HL-60/S4 (cell line): ENCODE measurements around the gene SH2D3C.

Experiments used
- in situ Hi-C: fragments of 300-500 bp; cut with MboI; formaldehyde crosslinking; loops from 2 replicates; pipeline ENCODE4 v1.14.3; 2022; ENCODE audit warnings: low sequenced_read_pairs

The SH2D3C gene

DNA sequence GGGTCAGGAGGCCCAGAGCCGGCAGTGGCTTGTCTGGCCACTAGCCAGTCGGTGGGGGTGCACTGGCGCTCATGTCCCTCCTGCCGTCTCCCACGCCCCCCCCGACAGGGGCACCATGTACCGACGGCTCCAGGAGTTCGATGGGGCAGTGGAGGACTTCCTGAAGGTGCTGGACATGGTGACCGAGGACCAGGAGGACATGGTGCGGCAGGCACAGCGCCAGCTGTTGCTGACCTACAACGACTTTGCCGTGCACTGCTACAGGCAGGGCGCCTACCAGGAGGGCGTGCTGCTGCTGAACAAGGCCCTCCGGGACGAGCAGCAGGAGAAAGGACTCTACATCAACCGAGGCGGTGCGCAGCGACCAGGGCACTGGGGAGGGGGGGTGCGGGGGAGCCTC lies 54.5 kb downstream of the SH2D3C start:
- in situ Hi-C loops = no loop called here

DNA sequence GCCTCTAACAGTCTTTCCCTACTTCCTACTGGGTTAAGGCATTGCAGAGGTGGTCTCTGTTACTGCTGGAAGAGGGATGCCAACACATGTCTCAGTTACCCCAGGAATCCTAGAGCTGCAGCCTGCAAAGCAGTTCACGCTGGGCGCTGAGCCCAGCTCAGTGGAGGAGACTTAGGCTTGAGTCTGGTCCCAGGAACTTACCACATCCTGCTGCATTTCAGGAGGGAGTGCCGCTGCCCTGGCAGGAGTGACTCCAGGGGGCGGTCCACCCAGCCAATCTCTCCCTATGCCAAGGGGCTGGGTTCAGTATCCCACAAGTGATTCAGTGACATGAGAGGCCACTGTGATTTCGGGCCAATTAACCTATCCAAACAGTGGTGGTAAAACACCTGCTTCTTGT lies 55.0 kb downstream of the SH2D3C start:
- in situ Hi-C loops = no loop called here

DNA sequence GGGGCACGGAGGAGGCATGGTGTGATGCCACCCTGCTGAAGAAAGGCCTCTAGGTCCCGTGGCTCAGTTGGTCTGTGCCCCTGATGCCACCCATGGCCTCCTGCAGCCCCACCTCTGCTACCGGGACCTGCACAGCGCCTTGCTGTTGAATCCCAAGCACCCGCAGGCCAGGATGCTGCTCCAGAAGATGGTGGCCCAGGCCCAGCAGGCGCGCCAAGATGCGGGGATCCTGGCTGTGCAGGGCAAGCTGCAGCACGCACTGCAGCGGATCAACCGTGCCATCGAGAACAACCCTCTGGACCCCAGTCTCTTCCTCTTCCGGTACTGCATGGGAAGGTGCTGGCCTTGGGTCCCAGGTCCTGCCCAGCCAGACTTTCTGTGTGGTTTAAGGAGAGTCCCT lies 55.5 kb downstream of the SH2D3C start:
- in situ Hi-C loops = no loop called here

DNA sequence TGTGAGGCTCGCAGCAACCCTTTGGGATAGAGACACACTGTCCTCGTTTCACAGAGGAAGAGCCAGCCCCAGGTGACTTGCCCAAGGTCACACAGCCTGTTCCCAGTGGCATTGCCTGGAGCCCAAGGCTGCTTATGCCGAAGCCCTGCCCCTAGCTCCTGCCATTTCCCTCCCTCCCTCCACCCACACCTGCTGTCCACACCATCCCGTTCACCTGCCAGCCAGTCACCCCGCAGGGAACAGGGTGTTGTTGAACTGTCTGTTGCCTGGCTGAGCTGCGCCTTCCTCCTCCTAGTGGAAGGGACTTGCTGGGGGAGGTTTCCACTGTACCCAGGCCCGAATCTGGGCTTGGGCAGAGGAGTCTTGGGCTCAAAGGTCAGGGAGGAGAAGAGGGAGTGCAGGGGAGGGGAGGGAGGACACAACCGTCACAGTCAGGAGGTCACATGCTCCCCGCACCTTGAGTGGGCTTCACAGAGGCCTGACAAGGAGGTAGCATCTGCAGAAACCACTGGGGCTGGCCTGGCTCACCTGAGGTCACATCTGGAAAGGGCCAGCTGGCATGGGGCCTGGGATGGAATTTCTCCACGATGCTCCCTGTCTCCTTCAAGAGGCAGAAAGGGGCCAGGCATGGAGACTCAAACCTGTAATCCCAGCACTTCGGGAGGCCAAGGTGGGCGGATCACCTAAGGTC lies 56.3 kb downstream of the SH2D3C start:
- in situ Hi-C loops = no loop called here

DNA sequence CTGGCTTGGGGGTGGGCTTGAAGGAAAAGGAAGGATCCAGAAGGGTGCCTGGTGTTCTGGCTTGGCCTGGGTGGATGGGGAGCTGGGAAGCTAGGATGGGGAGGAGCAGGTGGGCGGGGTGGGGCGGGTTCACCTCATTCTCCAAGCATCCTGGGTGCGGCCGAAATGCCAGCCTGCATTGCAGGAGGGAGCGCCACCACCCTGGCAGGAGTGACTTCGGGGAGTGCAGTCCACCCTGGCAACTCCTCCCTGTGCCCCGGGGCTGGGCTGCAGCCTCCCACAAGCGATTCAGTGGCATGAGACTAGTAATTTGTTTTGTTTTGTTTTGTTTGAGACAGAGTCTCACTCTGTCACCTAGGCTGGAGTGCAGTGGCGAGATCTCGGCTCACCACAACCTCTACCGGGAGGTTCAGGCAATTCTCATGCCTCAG lies 57.1 kb downstream of the SH2D3C start:
- in situ Hi-C loops = no loop called here

DNA sequence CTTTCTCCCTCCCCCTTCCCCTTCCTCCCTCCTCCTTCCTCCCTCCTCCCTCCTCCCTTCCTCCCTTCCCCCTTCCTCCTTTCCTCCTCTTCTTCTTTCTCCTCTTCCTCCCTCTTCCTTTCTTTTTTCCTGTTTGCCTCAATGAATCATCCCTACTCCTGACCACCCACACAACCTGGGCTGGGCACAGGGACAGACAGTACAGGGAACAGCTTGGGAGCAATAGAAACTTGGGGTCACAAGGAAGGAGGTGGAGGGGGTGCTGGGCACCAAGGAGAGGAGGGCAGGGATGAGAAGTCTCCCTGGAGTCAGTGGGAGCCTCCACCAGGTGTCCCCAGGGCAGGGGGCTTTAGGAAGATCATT lies 57.6 kb downstream of the SH2D3C start:
- in situ Hi-C loops = no loop called here

DNA sequence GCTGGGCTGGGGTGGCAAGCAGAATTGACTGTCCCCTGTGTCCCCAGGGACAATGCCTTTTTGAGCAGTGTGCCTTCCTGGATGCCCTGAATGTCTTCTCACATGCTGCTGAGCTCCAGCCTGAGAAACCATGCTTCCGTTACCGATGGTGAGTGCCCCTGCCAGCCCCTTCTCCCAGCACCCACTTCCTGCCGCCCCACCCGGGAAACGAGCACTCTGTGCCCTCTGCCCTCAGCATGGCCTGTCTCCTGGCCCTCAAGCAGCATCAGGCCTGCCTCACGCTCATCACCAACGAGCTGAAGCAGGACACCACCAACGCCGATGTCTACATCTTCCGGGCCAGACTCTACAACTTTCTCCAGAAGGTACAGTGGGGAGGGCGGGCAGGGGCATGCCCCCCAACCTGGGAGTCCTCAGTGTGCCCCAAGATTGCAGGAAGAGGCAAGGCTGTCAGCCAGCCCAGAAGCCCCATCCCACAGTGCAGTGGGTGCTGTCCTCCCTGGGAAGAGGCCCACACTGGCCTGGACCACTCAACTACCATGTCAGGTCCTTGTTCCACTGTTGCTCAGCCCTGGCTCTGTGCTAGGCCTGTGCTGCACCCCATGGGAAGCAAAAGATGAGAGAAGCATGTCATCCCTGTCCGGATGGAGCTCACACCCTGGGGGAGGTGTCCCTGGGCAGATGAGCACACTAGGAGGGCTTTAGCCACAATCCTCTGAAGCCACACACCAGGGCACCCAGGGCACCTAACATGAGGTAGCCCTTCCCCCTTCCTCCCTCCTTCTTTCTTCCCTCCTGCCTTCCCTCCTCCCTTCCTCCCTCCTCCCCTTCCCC lies 58.2 kb downstream of the SH2D3C start:
- in situ Hi-C loops = no loop called here

DNA sequence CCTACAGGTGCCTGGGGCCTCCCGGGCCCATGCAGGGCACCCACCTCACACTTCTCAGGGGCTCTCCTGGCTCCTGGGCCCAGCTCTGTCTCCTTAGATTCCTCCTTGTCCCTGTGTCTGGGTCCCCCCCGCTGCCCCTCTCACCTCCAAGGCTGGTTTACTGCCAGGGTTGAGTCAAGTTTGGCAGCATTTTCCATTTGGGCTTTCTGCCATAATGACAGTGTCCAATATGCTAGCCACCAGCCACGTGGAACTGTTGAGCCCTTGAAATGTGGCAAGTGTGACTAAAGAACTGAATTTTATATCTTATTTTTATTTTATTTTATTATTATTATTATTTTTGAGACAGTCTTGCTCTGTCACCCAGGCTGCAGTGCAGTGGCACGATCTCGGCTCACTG lies 60.7 kb downstream of the SH2D3C start:
- in situ Hi-C loops = no loop called here

DNA sequence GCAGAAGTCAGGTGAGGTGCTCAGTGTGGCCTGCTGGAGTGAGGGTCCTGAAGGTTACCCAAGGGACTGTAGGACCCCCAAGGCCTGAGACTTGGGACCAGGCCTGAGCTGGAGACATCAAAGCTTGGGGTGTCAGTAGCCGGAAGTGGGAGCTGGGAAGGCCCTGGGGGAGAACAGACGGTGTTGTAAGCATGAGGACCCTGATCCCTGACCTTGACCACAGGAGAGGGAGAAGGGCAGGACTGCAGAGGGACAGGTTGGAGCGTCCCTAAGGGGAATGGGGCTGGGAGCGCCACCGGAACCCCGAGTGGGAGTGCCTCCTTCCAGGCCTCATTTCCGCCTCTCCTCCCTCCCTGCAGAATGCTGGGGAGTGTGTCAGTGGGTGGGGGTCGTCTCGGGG lies 62.1 kb downstream of the SH2D3C start:
- in situ Hi-C loops = no loop called here

DNA sequence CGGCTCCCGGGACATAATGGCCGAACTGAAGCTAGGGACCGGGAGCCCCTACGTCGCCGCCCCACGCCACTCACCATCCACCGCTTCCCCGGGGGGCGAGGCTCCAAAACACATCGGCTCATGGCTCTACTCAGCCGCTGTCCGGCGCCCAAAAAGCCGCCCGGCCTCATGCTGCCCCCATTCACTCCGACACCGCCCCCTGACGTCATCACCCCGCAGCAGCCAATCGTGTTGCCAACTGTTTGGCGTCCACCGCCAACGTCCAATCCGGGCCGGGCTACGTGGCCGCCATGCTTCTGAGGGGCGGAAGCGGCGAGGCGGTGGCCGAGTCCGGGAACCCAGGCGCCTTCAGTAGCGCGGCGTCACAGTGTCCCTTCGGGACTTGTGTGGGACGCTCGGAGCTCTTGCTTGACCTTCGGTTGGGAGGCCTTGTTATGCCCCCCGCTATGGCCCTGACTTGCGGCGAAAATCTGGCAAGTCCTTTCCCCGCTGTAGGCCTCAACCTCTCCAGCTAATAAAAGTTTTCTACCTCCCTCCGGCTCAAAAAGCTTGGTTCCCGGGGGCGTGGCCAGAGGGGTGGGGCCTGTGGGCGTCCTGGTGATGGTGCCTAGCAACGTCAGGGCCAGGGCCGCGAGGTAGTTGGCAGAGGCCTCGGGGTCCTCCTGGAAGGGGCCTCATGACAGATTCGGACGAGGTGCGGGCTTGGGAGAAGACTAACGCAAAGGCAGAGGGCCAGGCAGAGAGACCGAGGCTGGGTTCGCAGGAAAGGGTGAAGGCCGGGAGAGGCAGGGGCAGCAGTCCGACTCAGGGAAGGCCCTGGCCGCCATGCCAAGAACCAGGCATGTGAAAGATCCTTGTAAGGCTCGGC lies 62.8 kb downstream of the SH2D3C start, which contains the start of the genes PTRH1 and TTC16:
Gene PTRH1 (minus strand): TSS at position 194 of the 868 bp plus-strand sequence. CDS start 24 bp downstream, at position 170.
Gene TTC16 (plus strand): TSS at position 610 of the 868 bp plus-strand sequence. CDS start 67 bp downstream, at position 677.
- in situ Hi-C loops = no loop called here

DNA sequence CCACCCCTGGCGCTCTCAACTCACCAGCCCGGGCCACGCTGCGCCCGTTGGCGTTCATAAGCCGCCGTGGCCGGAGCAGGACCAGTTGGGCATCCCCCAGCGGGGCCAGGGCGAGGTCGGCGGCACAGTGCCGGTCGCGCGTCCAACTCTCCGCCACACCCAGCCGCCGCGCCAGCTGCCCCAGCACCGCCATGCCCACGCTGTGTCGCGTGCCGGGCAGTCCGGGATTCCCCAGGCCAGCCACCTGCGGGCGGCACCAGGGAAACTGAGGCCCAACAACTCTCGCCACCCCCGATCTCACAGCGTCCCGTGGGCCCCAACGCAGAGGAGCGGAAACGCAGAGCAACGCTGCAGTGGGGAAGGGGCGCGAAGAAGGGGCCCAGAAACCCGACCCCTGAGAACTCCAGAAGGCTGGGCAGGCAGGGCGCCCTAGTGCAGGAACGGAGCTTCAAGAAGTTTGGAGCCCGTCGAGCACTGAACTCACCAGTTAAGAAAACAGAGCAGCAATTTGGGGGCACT lies 63.5 kb downstream of the SH2D3C start:
- in situ Hi-C loops = no loop called here

DNA sequence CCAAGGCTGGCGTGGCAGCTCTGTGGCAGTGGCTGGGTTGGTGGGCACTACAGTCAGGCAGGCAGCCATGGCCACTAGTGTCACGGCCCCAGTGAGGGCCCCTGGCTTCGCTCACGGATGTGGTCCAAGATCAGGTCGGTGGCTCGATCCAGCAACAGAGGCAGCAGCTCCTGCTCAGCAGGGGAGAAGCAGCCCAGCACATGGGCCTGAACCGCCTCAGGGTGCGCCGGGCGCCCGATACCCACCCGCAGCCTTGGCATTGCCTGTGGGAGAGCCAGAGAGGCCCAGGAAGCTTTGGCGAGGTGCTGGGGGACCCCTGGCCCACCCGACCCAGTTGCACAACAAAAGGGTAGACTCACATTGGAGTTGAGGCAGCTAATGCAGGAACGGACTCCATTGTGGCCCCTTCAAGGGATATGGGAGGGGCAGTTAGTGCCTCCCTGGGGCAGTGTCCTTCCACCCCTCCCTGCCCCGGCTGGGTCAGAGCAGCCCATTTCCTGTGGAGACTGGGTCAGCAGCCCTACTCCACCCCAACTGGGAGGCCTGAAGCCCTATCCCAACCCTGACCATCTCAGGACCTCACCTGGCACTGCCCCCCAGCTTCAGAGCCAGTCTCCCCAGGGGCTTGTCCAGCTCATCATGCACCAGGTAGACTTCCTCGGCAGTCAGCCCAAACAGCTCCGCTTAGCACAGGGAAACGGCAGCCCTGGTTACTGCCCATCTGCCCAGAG lies 64.3 kb downstream of the SH2D3C start:
- in situ Hi-C loops = no loop called here

DNA sequence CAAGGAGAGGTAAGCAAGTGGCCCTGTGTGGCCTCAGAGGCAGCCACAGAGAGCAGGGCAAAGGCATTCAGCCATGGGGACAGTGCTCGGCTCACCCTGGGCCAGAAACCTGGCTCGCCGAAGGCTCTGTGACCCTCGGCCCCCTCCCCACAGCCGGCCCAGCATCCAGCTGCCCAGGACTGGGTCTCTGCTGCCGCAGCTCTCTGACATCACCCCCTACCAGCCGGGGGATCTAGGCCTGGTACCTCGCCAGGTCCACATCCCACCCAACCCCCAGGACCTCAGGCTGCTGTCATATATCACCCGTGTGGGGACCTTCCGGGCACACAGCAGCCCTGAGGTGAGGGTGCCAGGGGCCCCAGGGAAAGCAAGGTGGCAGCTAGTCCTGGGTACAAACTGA lies 65.6 kb downstream of the SH2D3C start:
- in situ Hi-C loops = no loop called here

DNA sequence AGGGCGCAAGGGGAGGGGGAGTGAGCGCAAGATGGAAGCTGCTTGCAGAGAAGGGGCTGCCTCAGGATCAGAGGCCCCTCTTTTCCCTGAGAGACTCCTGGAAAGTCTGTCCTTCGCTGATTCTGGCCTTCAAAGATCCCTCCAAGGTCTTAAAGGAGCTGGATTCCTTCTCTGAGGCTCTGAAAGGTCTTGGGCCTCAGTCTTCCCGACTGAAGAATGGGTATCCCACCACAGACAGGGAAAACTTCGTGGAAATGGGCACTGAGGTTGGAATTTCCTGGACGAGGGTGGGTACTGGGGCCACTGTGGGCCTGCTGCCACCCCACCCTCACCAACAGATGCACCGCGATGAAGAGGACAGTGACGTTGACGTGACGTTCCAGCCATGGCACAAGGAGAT lies 66.1 kb downstream of the SH2D3C start:
- in situ Hi-C loops = no loop called here

DNA sequence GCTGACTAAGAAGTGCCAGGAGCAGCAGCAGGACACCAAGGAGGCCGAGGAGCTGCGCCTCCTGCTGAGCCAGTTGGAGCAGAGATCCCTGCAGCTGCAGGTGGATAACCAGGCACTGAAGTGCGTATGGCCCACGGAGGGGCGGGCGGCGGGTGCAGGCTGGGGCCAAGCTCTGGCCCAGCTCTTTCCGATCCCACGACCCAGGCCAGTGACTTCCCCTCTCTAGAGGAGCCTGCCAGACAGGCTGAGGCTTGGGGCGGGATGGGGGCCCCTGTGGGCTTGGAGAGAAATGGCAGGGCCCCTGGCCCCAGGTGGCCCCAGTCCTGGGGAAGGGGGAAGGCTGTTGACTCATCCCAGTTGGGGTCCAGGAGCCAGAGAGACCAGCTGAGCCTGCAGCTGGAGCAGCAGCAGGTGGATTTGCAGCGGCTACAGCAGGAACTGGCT lies 66.6 kb downstream of the SH2D3C start:
- in situ Hi-C loops = no loop called here

DNA sequence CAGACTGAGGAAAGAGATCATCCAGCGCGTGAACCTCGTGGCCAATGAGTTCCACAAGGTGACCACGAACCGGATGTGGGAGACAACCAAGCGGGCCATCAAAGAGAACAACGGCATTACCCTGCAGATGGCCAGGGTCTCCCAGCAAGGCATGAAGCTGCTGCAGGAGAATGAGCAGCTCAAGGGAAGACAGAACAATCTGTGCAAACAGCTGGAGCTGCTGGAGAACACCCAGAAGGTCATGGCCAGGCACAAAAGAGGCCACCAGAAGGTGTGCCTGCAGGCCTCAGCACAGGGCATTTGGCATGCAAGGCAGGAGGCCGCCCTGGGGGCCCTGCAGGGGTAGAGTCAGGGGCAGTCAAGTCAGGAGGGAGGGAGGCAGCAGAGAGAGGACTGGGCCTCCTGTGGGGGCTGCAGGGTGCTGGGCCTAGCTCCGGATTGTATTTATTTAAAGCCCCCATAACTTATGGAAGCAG lies 67.2 kb downstream of the SH2D3C start:
- in situ Hi-C loops = no loop called here

DNA sequence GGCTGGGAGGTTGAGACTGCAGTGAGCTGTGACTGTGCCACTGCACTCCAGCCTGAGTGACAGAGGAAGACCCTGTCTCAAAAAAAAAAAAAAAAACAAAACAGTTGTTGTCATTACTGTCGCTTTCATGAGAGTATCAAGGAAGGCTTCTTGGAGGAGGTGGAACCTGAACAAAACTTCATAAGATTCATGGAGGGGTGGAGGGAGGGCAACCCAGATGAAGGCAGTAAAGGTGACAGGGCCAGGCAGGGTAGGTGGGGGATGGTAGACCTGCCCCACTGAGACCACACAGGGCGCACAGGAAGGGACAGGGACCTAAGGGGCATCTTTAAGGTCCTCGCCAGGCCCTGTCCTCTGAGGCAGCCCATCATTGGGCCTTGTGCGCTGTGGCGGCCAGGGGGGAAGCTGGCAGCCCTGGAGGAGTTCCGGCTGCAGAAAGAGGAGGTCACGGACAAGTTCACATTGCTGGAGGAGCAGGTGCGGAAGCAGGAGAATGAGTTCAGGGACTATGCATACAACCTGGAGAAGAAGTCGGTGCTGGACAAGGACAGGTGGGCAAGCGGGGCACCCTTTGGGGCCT lies 68.2 kb downstream of the SH2D3C start:
- in situ Hi-C loops = no loop called here

DNA sequence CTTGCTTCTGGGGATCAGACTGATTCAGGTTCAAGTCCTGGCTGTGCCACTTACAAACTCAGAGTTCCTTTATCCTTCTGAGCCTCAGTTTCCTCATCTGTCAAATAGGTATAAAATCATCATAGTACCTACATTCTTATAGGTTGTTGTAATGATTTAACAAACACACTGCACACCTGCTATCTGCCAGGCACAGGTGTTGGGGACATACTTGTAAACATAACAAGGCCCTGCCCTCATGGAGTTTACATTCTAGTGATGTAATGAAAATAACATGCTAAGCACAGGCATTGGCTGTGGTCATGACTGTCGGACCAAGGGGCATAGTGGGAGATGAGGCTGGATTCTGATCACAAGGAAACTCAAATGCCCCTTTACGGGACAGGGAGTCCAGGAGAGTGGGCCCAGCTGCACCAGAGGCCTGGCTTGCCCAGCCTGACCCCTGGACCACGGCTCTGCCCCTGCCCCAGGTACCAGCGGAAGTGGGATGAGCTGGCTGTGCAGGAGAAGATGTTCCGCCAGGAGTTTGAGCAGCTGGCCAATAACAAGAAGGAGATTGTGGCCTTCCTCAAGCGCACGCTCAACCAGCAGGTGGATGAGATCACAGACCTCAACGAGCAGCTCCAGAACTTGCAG lies 69.4 kb downstream of the SH2D3C start:
- in situ Hi-C loops = no loop called here

DNA sequence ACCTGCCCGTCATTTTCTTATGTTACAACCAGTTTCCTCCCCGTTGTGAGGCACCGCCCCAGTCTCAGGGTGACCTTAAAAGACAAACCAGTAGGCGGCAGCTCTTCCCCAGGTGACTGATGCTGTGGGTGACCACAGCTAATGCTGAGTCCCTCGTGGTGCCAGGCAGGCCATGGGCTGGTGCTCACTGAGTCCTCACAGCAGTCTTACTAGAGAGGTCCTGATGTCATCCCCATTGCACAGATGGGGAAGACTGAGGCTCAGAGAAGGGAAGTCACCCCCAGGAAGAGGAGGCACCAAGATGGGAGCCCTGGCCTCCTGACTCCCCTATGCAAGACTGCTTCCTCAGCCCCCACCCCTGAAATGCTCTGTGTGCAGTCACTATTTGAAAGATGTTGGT lies 70.7 kb downstream of the SH2D3C start:
- in situ Hi-C loops = no loop called here
